Measurements from ENCODE around the gene IFNAR2.

IFNAR2 gene

GRCh38 chr21:33270986-33271385 lies 41.2 kb downstream of the IFNAR2 start:
- DNase-seq: no peak

DNA sequence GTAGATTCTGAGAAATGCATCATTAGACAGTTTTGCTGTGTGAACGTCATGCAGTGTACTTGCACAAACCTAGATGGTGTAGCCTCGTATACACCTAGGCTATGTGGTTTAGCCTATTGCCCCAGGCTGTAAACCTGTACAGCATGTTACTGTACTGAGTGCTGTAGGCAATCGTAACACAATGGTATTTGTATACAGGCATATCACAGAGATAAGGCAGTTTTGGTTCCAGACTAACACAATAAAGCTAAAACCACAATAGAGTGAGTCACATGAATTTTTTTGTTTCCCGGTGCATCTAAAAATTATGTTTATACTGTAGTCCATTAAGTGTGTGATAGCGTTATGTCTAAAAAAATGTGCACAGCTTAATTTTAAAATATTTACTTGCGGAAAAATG lies 43.3 kb downstream of the IFNAR2 start:
- DNase-seq: no peak

DNA sequence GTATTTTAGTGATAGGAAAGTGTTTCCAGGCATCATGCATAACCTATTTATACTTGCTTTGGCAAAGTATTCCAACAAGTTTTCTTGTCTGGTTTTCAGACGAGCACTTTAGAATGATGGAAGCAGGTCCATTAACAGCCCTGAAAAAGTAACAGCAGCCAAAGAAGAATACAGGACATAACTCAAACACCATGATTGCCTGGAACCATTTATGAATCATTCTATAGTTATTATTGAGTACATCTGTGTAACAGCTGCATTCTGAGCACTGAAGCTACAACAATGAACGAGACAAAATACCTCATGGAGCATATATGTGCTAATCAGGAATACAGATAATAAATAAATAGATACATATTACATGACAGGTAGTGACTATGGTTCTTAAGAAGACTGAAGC lies 49.0 kb downstream of the IFNAR2 start:
- no peak for DNase-seq

DNA sequence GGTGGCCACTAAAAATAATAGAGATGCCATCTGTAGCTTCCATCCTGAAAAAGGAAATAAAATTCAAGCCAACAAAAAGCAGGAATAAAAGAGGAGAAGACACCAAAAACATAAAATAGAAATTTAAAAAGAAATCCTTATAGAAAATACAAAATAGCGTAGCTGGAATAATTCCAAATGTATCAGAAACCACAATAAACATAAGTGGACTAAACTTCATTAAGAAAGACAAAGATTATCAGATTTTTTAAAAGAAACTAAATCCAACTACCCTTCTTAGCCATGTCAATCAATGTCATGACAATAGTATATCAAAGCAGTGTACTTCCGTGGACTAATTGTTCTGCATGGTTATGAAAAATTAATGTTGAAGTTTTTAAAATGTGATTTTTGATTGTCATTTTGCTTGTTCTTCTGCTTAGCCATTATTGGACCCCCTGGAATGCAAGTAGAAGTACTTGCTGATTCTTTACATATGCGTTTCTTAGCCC lies 49.6 kb downstream of the IFNAR2 start:
- DNase-seq: no peak
